Colonic mucosa (tissue), 4 donors: ENCODE results near the gene ANXA8. TPM values are rescaled to one million over a fixed set of nuclear protein-coding genes. Genes with fewer than 3 reads are reported as not detected.

ENCODE experiments used
- DNase-seq: peaks from one replicate; pipeline ENCODE4 v3.0.0-alpha.2; 2020
- H3K27ac ChIP-seq: fragments of 200-600 bp; one replicate; pipeline ENCODE4 v1.8.0; 2021
- H3K27me3 ChIP-seq: fragments of 200-600 bp; one replicate; pipeline ENCODE4 v1.8.0; 2021
- H3K36me3 ChIP-seq: fragments of 200-600 bp; one replicate; pipeline ENCODE4 v1.8.0; 2021
- H3K4me1 ChIP-seq: fragments of 200-600 bp; one replicate; pipeline ENCODE4 v1.8.0; 2021; ENCODE audit warnings: mild to moderate bottlenecking
- H3K4me3 ChIP-seq: fragments of 200-600 bp; one replicate; pipeline ENCODE4 v1.8.0; 2021
- H3K9ac ChIP-seq, 2 donors: one replicate each; pipeline ENCODE4 v1.7.0; 2013; ENCODE audit warnings: control low read depth in 2 of 2, low read depth in 2 of 2, low read length in 2 of 2
- H3K9me3 ChIP-seq: fragments of 200-600 bp; one replicate; pipeline ENCODE4 v1.8.0; 2021
- intact Hi-C: fragments of 100-400 bp; cut with DNase I; formaldehyde crosslinking; loops from one replicate; pipeline ENCODE4 v1.14.1; 2022
- total RNA-seq, 2 donors: library from RNA; stranded (reverse); fragmentation: NEBNext Ultra II Directional in 1 of 2; extraction: Animal tissue kit (Norgen Biotek cat#: 25700) in 1 of 2; gene quantifications; one replicate each; pipeline ENCODE4 v1.2.1, GENCODE V29; 2021
- TF ChIP-seq, protein P1 (sequence below): fragments of 200-600 bp; IDR thresholded peaks from one replicate; pipeline ENCODE4 v1.8.0; 2022; ENCODE audit warnings: antibody characterized with exemption, mild to moderate bottlenecking
- donor health status: healthy.
- donor health status: DM: no; HTN: no; CAD: no.
- donor health status: DM: no; HTN: no; CAD: no.

Gene ANXA8
- total RNA-seq, 2 donors from 2014 or later: not detected

DNA sequence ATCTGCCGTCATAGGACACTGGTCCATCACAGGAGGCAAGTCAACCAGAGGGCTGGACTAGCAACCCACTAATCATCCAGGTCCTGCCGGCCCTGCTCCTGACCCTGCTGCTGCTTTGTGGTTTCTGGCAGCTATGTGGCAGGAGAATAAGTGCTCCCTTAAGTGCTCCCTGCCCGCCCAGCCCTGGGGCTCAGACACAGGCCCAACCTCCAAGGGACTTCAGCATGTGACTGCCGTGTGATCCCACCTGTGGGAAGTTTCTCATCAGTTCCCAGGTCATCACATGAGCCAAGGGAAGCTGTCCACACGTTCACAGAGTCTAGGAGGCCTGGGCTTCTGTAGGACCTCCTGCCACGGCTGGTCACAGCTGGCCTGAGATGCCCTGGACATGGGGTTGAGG, 65.6 kb downstream of the ANXA8 start:
- TF ChIP-seq, protein P1, sequence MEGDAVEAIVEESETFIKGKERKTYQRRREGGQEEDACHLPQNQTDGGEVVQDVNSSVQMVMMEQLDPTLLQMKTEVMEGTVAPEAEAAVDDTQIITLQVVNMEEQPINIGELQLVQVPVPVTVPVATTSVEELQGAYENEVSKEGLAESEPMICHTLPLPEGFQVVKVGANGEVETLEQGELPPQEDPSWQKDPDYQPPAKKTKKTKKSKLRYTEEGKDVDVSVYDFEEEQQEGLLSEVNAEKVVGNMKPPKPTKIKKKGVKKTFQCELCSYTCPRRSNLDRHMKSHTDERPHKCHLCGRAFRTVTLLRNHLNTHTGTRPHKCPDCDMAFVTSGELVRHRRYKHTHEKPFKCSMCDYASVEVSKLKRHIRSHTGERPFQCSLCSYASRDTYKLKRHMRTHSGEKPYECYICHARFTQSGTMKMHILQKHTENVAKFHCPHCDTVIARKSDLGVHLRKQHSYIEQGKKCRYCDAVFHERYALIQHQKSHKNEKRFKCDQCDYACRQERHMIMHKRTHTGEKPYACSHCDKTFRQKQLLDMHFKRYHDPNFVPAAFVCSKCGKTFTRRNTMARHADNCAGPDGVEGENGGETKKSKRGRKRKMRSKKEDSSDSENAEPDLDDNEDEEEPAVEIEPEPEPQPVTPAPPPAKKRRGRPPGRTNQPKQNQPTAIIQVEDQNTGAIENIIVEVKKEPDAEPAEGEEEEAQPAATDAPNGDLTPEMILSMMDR: no peak
- H3K9me3 ChIP-seq: no peaks in the 10 kb centered on the region
- no peak overlapping the region for H3K27ac ChIP-seq
- H3K4me3 ChIP-seq: no peak overlapping the region
- no peaks in the 10 kb centered on the region for H3K27me3 ChIP-seq
- no peak overlapping the region for H3K9ac ChIP-seq
- H3K4me1 ChIP-seq: no peaks in the 10 kb centered on the region
- DNase-seq: no peak
- H3K36me3 ChIP-seq: no peaks in the 10 kb centered on the region
- intact Hi-C loops: no loop called here

Other genes with a start within 250 kb of the ANXA8 start
- gene GDF10, start 183.9 kb downstream of the ANXA8 start, total RNA-seq: under 1 TPM; 0.10 to 0.37 TPM
- gene GDF2, start 161.7 kb downstream of the ANXA8 start, total RNA-seq: not detected
- gene RBP3, start 135.8 kb downstream of the ANXA8 start, total RNA-seq: not detected
- gene ZNF488, start 99.8 kb downstream of the ANXA8 start, total RNA-seq: 1 to 10 TPM; 1.3 to 4.1 TPM
- gene FAM25G, start 7.6 kb upstream of the ANXA8 start, total RNA-seq: under 1 TPM in 1 of 2 donors, not detected in 1; 0.98 TPM
- gene AGAP9, start 39.5 kb upstream of the ANXA8 start, total RNA-seq: 1 to 10 TPM; 6.7 to 8.1 TPM